Mammary epithelial cell (primary cell): ENCODE measurements around the gene ADIPOR1.

Source experiments
- EZH2 ChIP-seq: IDR thresholded peaks from 2 replicates; pipeline ENCODE4 v1.6.1; 2012; ENCODE audit warnings: low read length, inconsistent platforms, borderline replicate concordance
- TF ChIP-seq, protein P1 (sequence below), 2 donors: IDR thresholded peaks in 1 of 2; conservative IDR thresholded peaks in 1 of 2; 2 replicates each; pipeline ENCODE4 v1.5.1; 2011 to 2012; ENCODE audit warnings: inconsistent platforms in 2 of 2, low read length in 2 of 2, mild to moderate bottlenecking in 2 of 2, control low read depth in 1 of 2, low read depth in 1 of 2; ENCODE audit not compliant: insufficient read depth in 1 of 2; ENCODE audit errors: extremely low read depth in 1 of 2

DNA sequence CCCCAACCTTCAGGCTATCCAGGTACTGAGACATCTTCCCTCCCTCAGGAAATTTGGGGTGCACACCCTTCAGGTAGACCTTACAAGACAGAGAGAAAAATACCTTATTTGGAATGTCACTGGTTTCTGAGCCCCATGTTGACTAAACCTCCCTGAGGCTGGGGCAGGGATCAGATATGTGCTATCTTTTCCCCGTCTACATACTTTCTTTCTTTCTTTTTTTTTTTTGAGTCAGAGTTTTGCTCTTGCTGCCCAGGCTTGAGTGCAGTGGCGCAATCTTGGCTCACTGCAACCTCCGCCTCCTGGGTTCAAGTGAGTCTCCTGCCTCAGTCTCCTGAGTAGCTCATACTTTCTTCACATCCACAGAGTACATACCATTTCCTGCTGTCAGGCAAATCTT is 7.3 kb upstream of the ADIPOR1 start:
- TF ChIP-seq, protein P1, sequence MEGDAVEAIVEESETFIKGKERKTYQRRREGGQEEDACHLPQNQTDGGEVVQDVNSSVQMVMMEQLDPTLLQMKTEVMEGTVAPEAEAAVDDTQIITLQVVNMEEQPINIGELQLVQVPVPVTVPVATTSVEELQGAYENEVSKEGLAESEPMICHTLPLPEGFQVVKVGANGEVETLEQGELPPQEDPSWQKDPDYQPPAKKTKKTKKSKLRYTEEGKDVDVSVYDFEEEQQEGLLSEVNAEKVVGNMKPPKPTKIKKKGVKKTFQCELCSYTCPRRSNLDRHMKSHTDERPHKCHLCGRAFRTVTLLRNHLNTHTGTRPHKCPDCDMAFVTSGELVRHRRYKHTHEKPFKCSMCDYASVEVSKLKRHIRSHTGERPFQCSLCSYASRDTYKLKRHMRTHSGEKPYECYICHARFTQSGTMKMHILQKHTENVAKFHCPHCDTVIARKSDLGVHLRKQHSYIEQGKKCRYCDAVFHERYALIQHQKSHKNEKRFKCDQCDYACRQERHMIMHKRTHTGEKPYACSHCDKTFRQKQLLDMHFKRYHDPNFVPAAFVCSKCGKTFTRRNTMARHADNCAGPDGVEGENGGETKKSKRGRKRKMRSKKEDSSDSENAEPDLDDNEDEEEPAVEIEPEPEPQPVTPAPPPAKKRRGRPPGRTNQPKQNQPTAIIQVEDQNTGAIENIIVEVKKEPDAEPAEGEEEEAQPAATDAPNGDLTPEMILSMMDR (conservative IDR thresholded peaks at IDR 0.05 in 1 of 2, IDR thresholded peaks at IDR 0.05 in 1 of 2; ENCODE audit: extremely low read depth in 1 of 2, insufficient read depth in 1 of 2, low read depth in 1 of 2, low read length in 2 of 2) = no peak
- no peak for TF ChIP-seq EZH2
